CD4-positive, alpha-beta memory T cell (primary cell): ENCODE results near the gene GPRIN1. TPM values are rescaled to one million over a fixed set of nuclear protein-coding genes. Genes with fewer than 3 reads are reported as not detected.

Experiments
- CTCF ChIA-PET: fragments of 350-600 bp; sonication (Branson Sonifier 250); formaldehyde crosslinking; loops from one replicate; lab custom pipeline; 2021; ENCODE audit warnings: inconsistent platforms; ENCODE audit not compliant: partially characterized antibody; lab: Charles Lee
- POLR2A ChIA-PET: fragments of 350-600 bp; sonication (Branson Sonifier 250); formaldehyde crosslinking; loops from one replicate; lab custom pipeline; 2021; ENCODE audit not compliant: partially characterized antibody; lab: Charles Lee
- DNase-seq, 5 donors: peaks; one replicate each; pipeline versions ENCODE4 v3.0.0 to v3.0.0-alpha.2; 2020 to 2022; ENCODE audit warnings: mixed read lengths in 1 of 5
- H3K27ac ChIP-seq: one replicate; pipeline ENCODE4 v1.7.0; 2013; ENCODE audit warnings: low read depth, low read length
- H3K27me3 ChIP-seq: 2 replicates; pipeline ENCODE4 v1.7.0; 2013; ENCODE audit warnings: mild to moderate bottlenecking, low read length, moderate library complexity; ENCODE audit not compliant: insufficient read depth
- H3K36me3 ChIP-seq: 2 replicates; pipeline ENCODE4 v1.7.0; 2013; ENCODE audit warnings: mild to moderate bottlenecking, low read length, moderate library complexity; ENCODE audit not compliant: insufficient read depth
- H3K4me1 ChIP-seq: 2 replicates; pipeline ENCODE4 v1.7.0; 2013; ENCODE audit warnings: mild to moderate bottlenecking, low read length, moderate library complexity; ENCODE audit not compliant: insufficient read depth
- H3K4me3 ChIP-seq, 2 donors: one replicate each; pipeline ENCODE4 v1.7.0; 2013; ENCODE audit warnings: low read length in 2 of 2, mild to moderate bottlenecking in 1 of 2
- H3K9me3 ChIP-seq, 2 donors: one replicate each; pipeline ENCODE4 v1.7.0; 2013; ENCODE audit warnings: low read length in 2 of 2, control low read depth in 1 of 2; ENCODE audit not compliant: control insufficient read depth in 1 of 2
- H3K27ac Mint-ChIP-seq, 7 donors: one replicate each; pipeline ENCODE4 v1.8.0; 2020 to 2021; ENCODE audit warnings: mixed read lengths in 7 of 7, mild to moderate bottlenecking in 6 of 7, inconsistent platforms in 3 of 7, moderate library complexity in 3 of 7
- H3K27me3 Mint-ChIP-seq, 2 donors: one replicate each; pipeline ENCODE4 v1.8.0; 2020 to 2021; ENCODE audit warnings: mixed read lengths in 2 of 2
- H3K36me3 Mint-ChIP-seq, 2 donors: one replicate each; pipeline ENCODE4 v1.8.0; 2020 to 2021; ENCODE audit warnings: mixed read lengths in 2 of 2, inconsistent platforms in 1 of 2, mild to moderate bottlenecking in 1 of 2
- H3K4me1 Mint-ChIP-seq, 4 donors: one replicate each; pipeline ENCODE4 v1.8.0; 2020 to 2021; ENCODE audit warnings: mixed read lengths in 4 of 4, mild to moderate bottlenecking in 1 of 4
- H3K4me3 Mint-ChIP-seq, 8 donors: one replicate each; pipeline ENCODE4 v1.8.0; 2020 to 2021; ENCODE audit warnings: mixed read lengths in 8 of 8, mild to moderate bottlenecking in 7 of 8, moderate library complexity in 6 of 8, inconsistent platforms in 3 of 8
- H3K9me3 Mint-ChIP-seq, 8 donors: one replicate each; pipeline ENCODE4 v1.8.0; 2020 to 2021; ENCODE audit warnings: mixed read lengths in 8 of 8, mild to moderate bottlenecking in 5 of 8, inconsistent platforms in 3 of 8, moderate library complexity in 1 of 8
- intact Hi-C: fragments of 100-400 bp; cut with micrococcal nuclease; formaldehyde crosslinking; loops from one replicate; pipeline ENCODE4 v1.15.1; 2023
- polyA plus RNA-seq, 2 donors: library from polyadenylated mRNA; unstranded; fragments of 300-500 nt; fragmentation: Illumina TruSeq; gene quantifications; one replicate each; pipeline ENCODE4 v1.2.3, GENCODE V29; 2021
- total RNA-seq, 2 experiments: library from RNA; stranded (reverse); gene quantifications; one replicate each; pipeline ENCODE4 v1.2.3, GENCODE V29; 2021

GPRIN1 gene
- total and polyA plus RNA-seq, 4 experiments from 2014 or later: 0.37 to 0.44 (median 0.41) TPM; not detected in 1

DNA sequence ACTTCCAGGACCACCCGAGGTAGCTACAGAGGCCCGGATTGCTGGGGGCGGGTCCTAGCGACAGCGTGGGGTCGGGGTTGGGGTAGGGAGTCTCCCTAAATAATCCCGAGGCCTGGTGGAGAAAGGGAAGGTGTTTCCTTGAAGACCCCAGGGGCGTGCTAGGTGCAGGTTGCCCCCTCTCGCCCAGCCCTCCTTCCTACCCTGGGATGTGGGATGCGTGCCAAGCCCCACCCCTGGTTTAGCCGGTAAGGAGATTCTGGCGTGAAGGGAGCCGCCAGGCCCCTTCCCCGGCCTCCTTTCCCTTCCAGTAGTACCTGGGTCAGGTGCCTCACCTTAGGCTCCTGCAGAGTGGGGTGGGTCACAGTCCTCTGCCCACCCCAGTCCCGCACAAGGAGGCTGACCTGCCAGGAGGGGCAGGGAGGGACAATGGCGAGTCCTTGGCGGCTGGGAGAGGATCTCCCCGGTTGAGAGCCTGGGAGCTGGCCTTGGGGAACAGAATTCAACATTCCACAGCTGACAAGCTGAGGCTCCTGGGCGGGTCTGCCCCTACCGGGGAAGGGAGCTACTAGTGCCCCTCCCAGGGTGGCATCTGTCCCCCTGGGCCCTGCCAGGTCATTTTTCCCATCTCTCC lies 38.0 kb upstream of the GPRIN1 start:
- intact Hi-C loops: loop anchor here (1.0 to 2.0 kb wide), 6 partner anchors 10 to 259 kb away; partner anchors contain the start of genes CLTB and RNF44
- H3K27ac ChIP-seq: peak overlapping the region; percentile 62
- no peaks in the 10 kb centered on the region for H3K27me3 Mint-ChIP-seq
- H3K4me1 ChIP-seq: peaks cover 56% of the 10 kb centered on the region
- H3K4me1 Mint-ChIP-seq: peaks cover 33 to 76% (median 47%) of the 10 kb centered on the region in 4 donors
- H3K4me3 ChIP-seq: peak overlapping the region; percentile 29 to 76
- H3K27ac Mint-ChIP-seq: peak overlapping the region; percentile 77 to 91 (median 85)
- ChIA-PET CTCF (interaction anchor here (0.9 to 7.4 kb wide), 5 partner anchors 11 to 323 kb away, joined by 3 to 129 read pairs (median 4); no protein-coding TSS in a partner anchor), POLR2A (interaction anchor here (0.8 to 7.6 kb wide), 6 partner anchors 11 to 287 kb away, joined by 3 to 55 read pairs (median 6); partner anchors contain the start of genes CLTB, EIF4E1B, KIAA1191 and RNF44)
- H3K36me3 ChIP-seq: no peaks in the 10 kb centered on the region
- no peaks in the 10 kb centered on the region for H3K9me3 Mint-ChIP-seq
- DNase-seq: peak in 1 of 5 donors; percentile 12
- no peaks in the 10 kb centered on the region for H3K27me3 ChIP-seq
- H3K9me3 ChIP-seq: no peaks in the 10 kb centered on the region
- peak overlapping the region; percentile 72 to 86 (median 82) for H3K4me3 Mint-ChIP-seq
- H3K36me3 Mint-ChIP-seq: peaks cover 0 to 2% of the 10 kb centered on the region in 2 donors

DNA sequence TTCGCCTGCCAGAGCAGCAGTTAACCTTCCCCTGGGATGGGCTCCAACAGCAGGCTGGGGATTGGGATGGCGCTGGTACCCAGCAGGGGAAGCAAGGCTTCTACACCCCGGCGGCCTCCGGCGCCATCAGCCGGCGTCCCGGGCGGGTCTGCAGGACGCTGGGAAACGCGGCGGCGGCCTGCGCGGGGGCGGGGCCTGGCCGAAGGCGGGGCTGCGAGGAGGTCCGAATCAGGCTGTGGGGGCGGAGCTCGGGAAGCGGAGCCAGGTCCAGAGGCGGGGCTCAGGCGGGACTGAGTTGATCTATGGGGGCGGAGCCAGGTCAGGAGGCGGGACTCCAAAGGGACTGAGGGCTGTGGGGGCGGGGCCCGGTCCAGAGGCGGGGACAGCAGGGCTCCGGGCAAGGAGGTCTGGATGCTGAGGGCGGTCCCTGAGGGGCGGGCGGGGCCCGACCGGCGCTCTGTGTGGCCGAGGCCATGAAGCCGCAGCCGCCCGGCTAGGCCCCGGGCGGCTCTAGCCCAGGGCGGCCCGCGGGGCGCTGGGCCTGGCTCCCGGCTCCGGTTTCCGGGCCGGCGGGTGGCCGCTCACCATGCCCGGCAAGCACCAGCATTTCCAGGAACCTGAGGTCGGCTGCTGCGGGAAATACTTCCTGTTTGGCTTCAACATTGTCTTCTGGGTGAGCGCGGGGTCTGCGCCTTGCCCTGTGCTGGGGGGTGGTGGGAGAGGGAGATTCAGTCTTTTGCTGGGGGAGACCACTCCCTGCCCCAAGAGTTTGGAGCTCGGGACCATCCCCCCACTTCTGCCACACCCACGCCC lies 37.3 kb upstream of the GPRIN1 start, which contains the start of gene TSPAN17:
TSS of gene TSPAN17 (plus strand) at position 455 of the 813 bp plus-strand sequence. CDS start at position 587, 132 bp downstream.
- Mint-ChIP-seq H3K27ac (peak within 1 kb of the TSS; percentile 80 to 95 (median 93)), H3K4me1 (peaks cover 31 to 68% (median 43%) of the 10 kb centered on the region in 4 donors), H3K9me3 (no peaks in the 10 kb centered on the region), H3K4me3 (peak within 1 kb of the TSS; percentile 85 to 94 (median 90)), H3K36me3 (peaks cover 0 to 2% of the 10 kb centered on the region in 2 donors), H3K27me3 (no peaks in the 10 kb centered on the region)
- Histone ChIP-seq H3K4me1 (peaks cover 50% of the 10 kb centered on the region), H3K27me3 (no peaks in the 10 kb centered on the region), H3K36me3 (no peaks in the 10 kb centered on the region), H3K27ac (peak within 1 kb of the TSS; percentile 62), H3K4me3 (peak within 1 kb of the TSS; percentile 73 to 76), H3K9me3 (no peaks in the 10 kb centered on the region)
- intact Hi-C loops: loop anchor here (1.0 to 2.0 kb wide), 6 partner anchors 11 to 258 kb away; partner anchors contain the start of genes CLTB and RNF44
- peak; percentile 94 to 97 (median 95) for DNase-seq
- ChIA-PET POLR2A (interaction anchor here (0.8 to 7.6 kb wide), 9 partner anchors 12 to 286 kb away, joined by 3 to 55 read pairs (median 6); partner anchors contain the start of genes CLTB, EIF4E1B, KIAA1191 and RNF44), CTCF (interaction anchor here (0.5 to 7.4 kb wide), 8 partner anchors 8 to 324 kb away, joined by 3 to 129 read pairs (median 4); no protein-coding TSS in a partner anchor)

GRCh38 chr5:176646707-176647029 lies 36.7 kb upstream of the GPRIN1 start:
- no peaks in the 10 kb centered on the region for H3K36me3 ChIP-seq
- H3K27me3 Mint-ChIP-seq: no peaks in the 10 kb centered on the region
- ChIA-PET CTCF (interaction anchor here (0.5 to 7.4 kb wide), 7 partner anchors 9 to 324 kb away, joined by 3 to 129 read pairs (median 4); no protein-coding TSS in a partner anchor), POLR2A (interaction anchor here (0.9 to 7.6 kb wide), 8 partner anchors 12 to 285 kb away, joined by 3 to 55 read pairs (median 6); partner anchors contain the start of genes CLTB, KIAA1191 and RNF44)
- H3K27ac Mint-ChIP-seq: peak overlapping the region; percentile 80 to 95 (median 93)
- peaks cover 46% of the 10 kb centered on the region for H3K4me1 ChIP-seq
- peak overlapping the region; percentile 43 for H3K27ac ChIP-seq
- H3K9me3 Mint-ChIP-seq: no peaks in the 10 kb centered on the region
- DNase-seq: no peak
- H3K27me3 ChIP-seq: no peaks in the 10 kb centered on the region
- peak overlapping the region; percentile 85 to 94 (median 90) for H3K4me3 Mint-ChIP-seq
- intact Hi-C loops: loop anchor here (1.0 to 2.0 kb wide), 6 partner anchors 12 to 257 kb away; partner anchors contain the start of genes CLTB and RNF44
- H3K9me3 ChIP-seq: no peaks in the 10 kb centered on the region
- H3K4me3 ChIP-seq: peak overlapping the region; percentile 73 to 76
- H3K36me3 Mint-ChIP-seq: peaks cover 0 to 2% of the 10 kb centered on the region in 2 donors
- H3K4me1 Mint-ChIP-seq: peaks cover 29 to 63% (median 39%) of the 10 kb centered on the region in 4 donors

DNA sequence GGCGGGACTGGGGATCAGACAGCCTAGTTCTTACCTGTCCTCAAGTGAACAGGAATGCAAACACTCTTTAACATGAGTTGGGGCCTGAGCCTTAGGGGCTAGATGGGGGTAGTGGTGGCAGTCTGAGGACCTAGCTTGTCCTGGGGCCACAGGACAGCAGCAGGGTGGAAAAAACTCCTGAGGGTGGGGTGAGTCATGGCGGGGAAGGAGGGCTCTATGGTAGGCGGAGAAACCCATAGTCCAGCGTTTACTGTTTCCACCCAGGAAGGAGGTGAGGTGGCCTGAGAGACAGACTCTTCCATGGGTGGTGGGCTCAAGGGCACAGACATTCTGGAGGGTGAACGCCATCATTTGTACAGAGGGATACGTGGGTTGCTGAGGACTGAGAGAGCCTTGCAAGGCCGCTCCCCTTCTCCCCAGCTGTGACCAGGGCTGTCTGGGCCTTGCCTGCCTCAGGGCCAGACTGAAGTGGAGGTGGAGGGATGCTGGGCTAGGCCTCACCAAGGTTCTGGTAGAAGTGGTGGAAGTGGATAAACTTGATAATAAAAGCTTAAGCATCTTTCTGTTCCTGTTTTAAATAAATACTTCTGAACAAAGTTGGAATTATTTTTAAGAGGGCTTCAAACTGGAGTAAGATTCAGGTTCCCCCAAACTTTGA lies 36.2 kb upstream of the GPRIN1 start:
- intact Hi-C loops: loop anchor here (2.0 kb wide), 1 partner anchor 49 kb away; no protein-coding TSS in a partner anchor
- POLR2A ChIA-PET: interaction anchor here (0.9 to 7.6 kb wide), 6 partner anchors 13 to 285 kb away, joined by 3 to 55 read pairs (median 6); partner anchors contain the start of genes KIAA1191 and RNF44
- peak overlapping the region; percentile 80 to 95 (median 93) for H3K27ac Mint-ChIP-seq
- H3K27me3 Mint-ChIP-seq: no peaks in the 10 kb centered on the region
- Histone ChIP-seq H3K27ac (peak overlapping the region; percentile 43), H3K27me3 (no peaks in the 10 kb centered on the region), H3K4me1 (peaks cover 44% of the 10 kb centered on the region), H3K9me3 (no peaks in the 10 kb centered on the region), H3K4me3 (peak overlapping the region; percentile 73 to 76), H3K36me3 (no peaks in the 10 kb centered on the region)
- no peak for DNase-seq
- H3K9me3 Mint-ChIP-seq: no peaks in the 10 kb centered on the region
- H3K4me3 Mint-ChIP-seq: peak overlapping the region; percentile 85 to 94 (median 90)
- H3K4me1 Mint-ChIP-seq: peaks cover 28 to 58% (median 36%) of the 10 kb centered on the region in 4 donors
- CTCF ChIA-PET: interaction anchor here (1.3 to 7.4 kb wide), 3 partner anchors 13 to 73 kb away, joined by 4 to 129 read pairs (median 5); no protein-coding TSS in a partner anchor
- H3K36me3 Mint-ChIP-seq: peaks cover 0 to 2% of the 10 kb centered on the region in 2 donors

- no peak for DNase-seq
- H3K27me3 Mint-ChIP-seq: no peaks in the 10 kb centered on the region
- peaks cover 0 to 2% of the 10 kb centered on the region in 2 donors for H3K36me3 Mint-ChIP-seq
- H3K4me1 Mint-ChIP-seq: peaks cover 23 to 47% (median 28%) of the 10 kb centered on the region in 4 donors
- peak overlapping the region in 3 of 7 donors; percentile 22 to 75 (median 68) for H3K27ac Mint-ChIP-seq
- Histone ChIP-seq H3K9me3 (no peaks in the 10 kb centered on the region), H3K4me1 (peaks cover 35% of the 10 kb centered on the region), H3K36me3 (no peaks in the 10 kb centered on the region), H3K4me3 (no peak overlapping the region), H3K27ac (no peak overlapping the region), H3K27me3 (no peaks in the 10 kb centered on the region)
- H3K4me3 Mint-ChIP-seq: peak overlapping the region in 4 of 8 donors; percentile 2 to 75 (median 53)
- ChIA-PET POLR2A (interaction anchor here (7.6 kb wide), 1 partner anchor 14 kb away, joined by 55 read pairs; no protein-coding TSS in a partner anchor), CTCF (interaction anchor here (0.6 to 1.9 kb wide), 3 partner anchors 15 to 298 kb away, joined by 3 to 8 read pairs (median 3); no protein-coding TSS in a partner anchor)
- no peaks in the 10 kb centered on the region for H3K9me3 Mint-ChIP-seq
- intact Hi-C loops: no loop called here
Measured at GRCh38 chr5:176644878-176645670, 35.1 kb upstream of the GPRIN1 start.
